ENCODE measurements around the gene IFNA8. TPM values are rescaled to one million over a fixed set of nuclear protein-coding genes. Genes with fewer than 3 reads are reported as not detected.
"Not testable (repeated sequence)": the region's sequence is repeated elsewhere in the genome, so short reads cannot be mapped to it uniquely, and the experiment has no call there.

IFNA8 gene
- not detected for total RNA-seq
- long read RNA-seq, donor 1: 0 reads
- long read RNA-seq, donor 2: 0 reads

GRCh38 chr9:21408817-21409216 lies at the start of gene IFNA8:
Gene IFNA8 (plus strand): TSS chr9:21409117. CDS start chr9:21409177, 60 bp downstream.
- no peak for DNase-seq (ENCODE audit: low spot score)
- intact Hi-C loops (cut with DNase I): no loop called here

GRCh38 chr9:21362287-21362686 lies 46.6 kb upstream of the IFNA8 start:
- no peak for DNase-seq (ENCODE audit: low spot score)
- intact Hi-C loops (cut with DNase I): no loop called here

DNA sequence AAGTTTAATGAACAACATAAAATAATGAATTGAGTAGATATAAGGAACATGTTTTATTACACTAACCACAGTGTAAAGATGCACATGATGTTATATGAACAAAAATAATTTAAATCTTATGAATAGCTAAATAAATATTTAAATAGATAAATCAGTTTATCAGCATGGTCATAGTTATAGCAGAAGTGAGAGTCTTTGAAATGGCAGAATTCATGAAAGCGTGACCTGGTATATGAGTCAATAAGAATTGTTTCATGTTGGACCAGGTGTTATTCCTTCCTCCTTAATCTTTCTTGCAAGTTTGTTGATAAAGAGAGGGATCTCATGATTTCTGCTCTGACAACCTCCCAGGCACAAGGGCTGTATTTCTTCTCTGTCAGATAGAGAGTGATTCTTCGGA lies 41.7 kb upstream of the IFNA8 start:
- intact Hi-C loops (cut with DNase I); DNase-seq (ENCODE audit: low spot score): not testable (repeated sequence)

DNA sequence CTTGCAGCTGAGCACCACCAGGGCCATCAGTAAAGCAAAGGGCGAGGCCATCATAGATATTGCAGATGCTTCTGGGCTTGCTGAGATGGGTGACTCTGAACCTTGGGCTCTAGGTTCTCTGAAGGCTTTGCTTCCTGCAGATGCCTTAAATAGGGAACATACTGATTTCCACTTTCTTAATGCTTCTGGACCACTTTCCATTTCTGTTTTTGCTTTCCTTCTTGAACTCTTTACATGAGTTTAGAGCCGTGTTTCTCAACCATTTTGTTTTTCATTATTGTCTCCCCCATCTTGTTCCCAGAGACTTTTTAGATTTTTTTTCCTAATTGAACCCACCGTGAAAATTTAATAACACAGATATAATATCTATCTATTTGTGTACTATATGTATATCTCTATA lies 41.0 kb upstream of the IFNA8 start, which contains the start of gene IFNA13:
Gene IFNA13 (minus strand): TSS at position 101 of the 400 bp plus-strand sequence. CDS start 47 bp downstream, at position 54.
- no peak for DNase-seq (ENCODE audit: low spot score)
- intact Hi-C loops (cut with DNase I): no loop called here

DNA sequence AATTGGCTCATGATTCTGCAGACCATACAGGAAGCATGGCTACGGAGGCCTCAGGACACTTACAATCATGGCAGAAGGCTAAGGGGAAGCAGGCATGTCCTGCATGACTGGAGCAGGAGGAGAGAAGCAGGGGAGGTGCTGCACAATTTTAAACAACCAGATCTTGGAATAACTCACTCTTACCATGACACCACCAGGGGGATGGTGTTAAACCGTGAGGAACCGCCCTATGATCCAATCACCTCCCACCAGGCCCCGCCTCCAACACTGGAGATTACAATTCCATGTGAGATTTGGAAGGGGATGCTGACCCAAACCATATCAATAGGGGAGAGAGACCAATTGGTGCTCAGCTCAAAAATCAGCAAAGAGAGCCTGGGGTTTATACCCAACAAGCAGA lies 37.5 kb upstream of the IFNA8 start:
- intact Hi-C loops (cut with DNase I); DNase-seq (ENCODE audit: low spot score): not testable (repeated sequence)

DNA sequence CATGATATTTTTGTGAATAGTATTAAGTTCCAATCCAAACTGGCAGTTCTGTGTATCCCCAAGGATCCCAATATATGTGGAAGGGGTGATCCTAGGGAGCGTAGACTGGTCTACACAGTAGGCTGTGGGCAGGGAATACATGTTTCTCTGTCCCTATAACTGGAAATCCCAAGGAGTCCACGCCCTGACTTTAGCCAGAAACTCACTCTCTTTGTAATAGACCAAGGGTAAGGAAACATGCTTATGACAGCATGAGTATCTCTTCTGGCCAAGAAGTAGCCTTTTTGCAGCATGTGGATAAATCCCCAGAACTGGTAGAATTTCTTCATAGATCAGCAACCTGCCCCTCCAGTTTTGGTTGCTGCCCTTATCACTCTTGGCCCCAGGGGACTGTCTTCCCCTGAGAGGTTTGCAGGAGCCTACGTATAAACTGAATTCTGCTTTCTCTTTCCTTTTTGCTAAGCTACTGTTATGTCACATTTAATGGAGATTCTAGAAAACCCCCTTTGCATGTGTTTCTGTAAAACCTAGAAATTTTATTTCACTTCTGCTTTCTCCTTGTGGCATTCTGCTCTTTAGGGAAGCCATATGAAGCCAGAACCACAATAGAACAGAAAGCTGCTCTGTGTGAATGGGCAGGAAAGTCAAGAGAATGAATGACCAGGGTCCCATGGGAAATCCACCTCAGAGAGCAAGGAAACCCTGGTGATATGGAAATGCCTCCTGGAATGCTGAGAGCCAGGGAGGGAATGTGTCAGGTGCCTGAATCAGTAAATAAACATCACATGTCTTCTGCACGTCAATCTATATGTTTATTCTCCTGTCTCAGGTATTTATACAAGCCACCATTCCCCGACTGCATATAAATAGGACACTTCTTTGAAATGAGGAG lies 27.2 kb upstream of the IFNA8 start:
- DNase-seq (ENCODE audit: low spot score): no peak
- intact Hi-C loops (cut with DNase I): no loop called here

- DNase-seq (ENCODE audit: low spot score): no peak
- intact Hi-C loops (cut with DNase I): no loop called here
These were observed 25.3 kb upstream of the IFNA8 start for GRCh38 chr9:21383627-21384026.

- intact Hi-C loops (cut with DNase I): no loop called here
- DNase-seq (ENCODE audit: low spot score): no peak
These were observed 23.7 kb upstream of the IFNA8 start, which contains the start of gene IFNA2 for GRCh38 chr9:21385131-21385670. Gene IFNA2 (minus strand): TSS chr9:21385398. CDS start chr9:21385329, 69 bp downstream.

DNA sequence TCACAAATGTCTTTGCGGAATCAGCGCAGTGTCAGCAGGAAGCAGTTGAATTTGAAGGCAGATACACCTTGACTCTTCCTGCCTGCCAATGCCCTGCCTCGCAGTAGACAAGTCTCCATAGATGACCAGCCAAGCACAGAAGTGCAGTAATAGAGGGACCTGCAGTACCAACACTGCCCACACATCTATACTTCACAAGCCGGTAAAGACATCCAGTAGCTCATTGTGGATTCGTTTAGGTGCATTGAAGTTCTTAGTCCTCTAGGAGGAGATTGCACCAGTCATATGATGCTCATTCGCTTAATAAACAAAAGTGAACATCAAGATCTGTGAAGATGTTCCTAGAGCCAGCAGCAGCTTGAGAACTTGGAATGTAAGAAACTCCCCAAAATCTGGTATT lies 16.6 kb upstream of the IFNA8 start:
- intact Hi-C loops (cut with DNase I): loop anchor here in 1 of 2 donors (10.0 kb wide), 1 partner anchor 67 kb away; no protein-coding TSS in a partner anchor
- no peak for DNase-seq (ENCODE audit: low spot score)

DNA sequence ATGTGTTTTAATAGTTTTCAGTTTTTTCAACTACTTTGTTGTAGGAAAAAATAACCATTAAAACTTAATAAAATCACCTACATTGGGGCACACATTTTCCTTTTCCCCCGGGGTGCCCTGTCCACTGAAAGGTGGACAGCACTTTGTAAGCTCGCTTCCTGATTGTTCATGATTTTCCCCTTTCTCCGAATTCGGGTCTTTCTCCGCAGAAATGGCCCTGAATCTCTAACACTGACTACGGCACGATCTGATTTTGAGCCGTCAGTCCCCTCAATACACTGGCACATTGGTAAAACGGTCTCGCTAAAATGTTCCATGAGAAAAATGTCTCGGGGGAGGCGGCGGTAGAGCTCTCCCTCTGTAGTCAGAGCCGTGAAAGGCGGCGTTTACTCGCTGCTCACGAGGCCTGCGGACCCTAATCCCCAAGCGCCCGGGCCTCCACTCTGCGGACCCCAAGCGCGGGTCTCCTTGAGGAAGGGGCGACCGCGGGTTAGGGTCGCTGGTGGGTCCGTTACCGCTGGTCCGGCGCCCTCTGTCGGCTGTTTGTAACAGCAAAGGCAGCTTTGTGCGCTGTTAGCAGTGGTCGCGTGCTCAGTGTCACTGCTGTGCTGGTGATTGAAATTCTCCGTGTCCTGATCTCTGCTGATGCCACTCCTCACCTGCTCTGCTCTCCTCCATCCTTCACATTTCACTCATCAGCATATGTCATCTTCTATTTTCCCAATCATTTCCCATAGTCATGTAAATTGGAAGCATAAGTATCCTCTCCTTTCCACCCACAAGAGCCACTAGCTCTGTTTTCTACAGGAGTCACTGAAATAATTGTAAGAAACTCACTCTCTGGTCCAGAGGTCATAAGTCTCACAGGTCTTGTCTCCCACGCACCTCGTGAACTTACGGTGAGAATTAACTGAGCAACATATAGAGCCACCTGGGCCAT lies 12.9 kb upstream of the IFNA8 start:
- intact Hi-C loops (cut with DNase I): loop anchor here in 1 of 2 donors (10.0 kb wide), 1 partner anchor 71 kb away; no protein-coding TSS in a partner anchor
- DNase-seq (ENCODE audit: low spot score): no peak

GRCh38 chr9:21398955-21399489 lies 9.9 kb upstream of the IFNA8 start:
- DNase-seq (ENCODE audit: low spot score): no peak
- intact Hi-C loops (cut with DNase I): loop anchor here in 1 of 2 donors (10.0 kb wide), 1 partner anchor 74 kb away; no protein-coding TSS in a partner anchor

GRCh38 chr9:21399956-21400355 lies 9.0 kb upstream of the IFNA8 start:
- DNase-seq (ENCODE audit: low spot score): no peak
- intact Hi-C loops (cut with DNase I): loop anchor here in 1 of 2 donors (10.0 kb wide), 1 partner anchor 75 kb away; no protein-coding TSS in a partner anchor

DNA sequence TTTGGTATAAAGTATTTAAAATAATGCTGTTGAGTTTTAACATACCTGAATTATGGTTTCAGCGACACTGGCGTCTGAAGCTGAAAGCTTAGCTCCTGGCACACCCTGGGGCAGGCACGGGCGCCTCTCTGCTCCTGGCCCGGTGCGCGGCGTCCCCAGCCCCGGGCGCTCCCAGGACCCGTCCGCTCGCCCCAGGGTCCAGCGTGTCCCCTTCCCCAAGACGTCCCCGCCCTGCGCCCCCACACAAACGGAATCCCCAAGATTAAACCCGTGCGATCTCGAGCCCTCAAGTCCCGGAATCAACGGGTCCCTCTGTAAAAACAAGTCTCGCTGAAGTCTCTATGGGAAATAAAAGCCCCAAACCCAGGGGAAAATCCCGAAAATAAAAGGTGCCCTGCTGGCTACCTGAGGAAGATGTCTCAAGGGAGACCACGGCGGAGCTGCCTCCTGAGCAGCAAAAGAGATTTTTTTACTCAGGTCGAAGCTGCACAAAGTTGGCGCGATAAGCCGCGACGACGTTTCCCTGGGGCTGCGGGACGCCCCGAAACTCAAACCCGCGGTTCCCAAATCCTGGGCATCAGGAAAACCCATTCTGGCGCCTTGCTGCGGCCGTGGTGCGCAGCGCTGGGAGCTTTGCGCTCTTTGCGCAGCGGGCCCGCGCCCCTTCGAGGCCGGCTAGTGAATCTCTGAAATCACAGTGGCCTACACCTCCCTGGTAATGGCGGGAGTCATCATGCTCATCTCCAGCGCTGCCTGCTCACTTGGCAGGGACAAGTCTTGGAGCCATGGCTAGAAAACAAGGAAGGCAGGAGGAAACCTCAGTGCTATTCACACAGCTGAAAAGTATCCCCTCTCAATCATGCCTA lies 6.3 kb upstream of the IFNA8 start:
- no peak for DNase-seq (ENCODE audit: low spot score)

GRCh38 chr9:21404146-21404545 lies 4.8 kb upstream of the IFNA8 start:
- intact Hi-C loops (cut with DNase I): no loop called here
- DNase-seq (ENCODE audit: low spot score): no peak

More for the DNA sequence above, 6.3 kb upstream of the IFNA8 start:
- intact Hi-C loops (cut with DNase I): no loop called here

GRCh38 chr9:21412107-21412506 lies 3.2 kb downstream of the IFNA8 start:
- no peak for DNase-seq (ENCODE audit: low spot score)
- intact Hi-C loops (cut with DNase I): no loop called here

- intact Hi-C loops (cut with DNase I): no loop called here
These were observed 4.2 kb downstream of the IFNA8 start for GRCh38 chr9:21413151-21413550.

DNA sequence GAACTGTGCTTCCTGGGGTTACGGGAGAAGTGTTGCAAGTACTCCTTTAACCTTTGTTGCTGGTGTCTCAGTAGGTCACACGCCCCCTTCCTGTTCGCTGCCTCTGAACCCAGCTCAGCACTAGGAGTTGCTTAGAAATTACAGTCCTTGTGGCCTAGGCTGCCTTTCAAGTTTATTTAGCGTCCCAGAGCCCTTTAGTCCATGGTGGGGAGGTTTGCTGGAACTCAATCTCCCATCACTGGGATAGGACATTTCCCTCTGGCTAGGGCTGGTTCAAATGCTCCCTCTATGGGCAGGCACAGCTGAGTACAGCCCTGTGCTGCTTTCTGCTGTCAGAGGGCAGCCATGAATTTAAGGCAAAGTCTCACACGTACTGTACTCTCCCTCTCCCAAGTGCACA lies 4.7 kb downstream of the IFNA8 start:
- intact Hi-C loops (cut with DNase I): no loop called here
- DNase-seq (ENCODE audit: low spot score): no peak

More at GRCh38 chr9:21413151-21413550, 4.2 kb downstream of the IFNA8 start:
- DNase-seq (ENCODE audit: low spot score): no peak

Data from posterior vena cava (tissue), 2 donors.